Stimulated activated effector memory CD8-positive, alpha-beta T cell treated with anti-CD3 and anti-CD28 coated beads, Interleukin-12 subunit alpha, Interleukin-12 subunit beta, amount 100 ng/mL, for 72 hours (primary cell): ENCODE measurements around the gene CDK2.
"Not testable (repeated sequence)": the region's sequence is repeated elsewhere in the genome, so short reads cannot be mapped to it uniquely, and the experiment has no call there.

ENCODE experiments used
- ATAC-seq: fragments of 150-1000 bp; cut with Tn5 transposase; 2 replicates; pipeline ENCODE4 v1.10.0; 2021
- DNase-seq, 2 donors: peaks; one replicate each; pipeline ENCODE4 v3.0.0; 2021 to 2022; ENCODE audit warnings: low spot score in 2 of 2
- H3K27ac Mint-ChIP-seq: one replicate; pipeline ENCODE4 v1.8.0; 2022; ENCODE audit warnings: mild to moderate bottlenecking, mixed read lengths
- H3K36me3 Mint-ChIP-seq: one replicate; pipeline ENCODE4 v1.8.0; 2022; ENCODE audit warnings: mild to moderate bottlenecking, mixed read lengths
- H3K4me1 Mint-ChIP-seq: one replicate; pipeline ENCODE4 v1.8.0; 2022; ENCODE audit warnings: mixed read lengths
- H3K4me3 Mint-ChIP-seq: one replicate; pipeline ENCODE4 v1.8.0; 2022; ENCODE audit warnings: mild to moderate bottlenecking, mixed read lengths
- H3K9me3 Mint-ChIP-seq: one replicate; pipeline ENCODE4 v1.8.0; 2022; ENCODE audit warnings: mixed read lengths

The CDK2 gene

GRCh38 chr12:55966408-55967281 lies at the start of gene CDK2:
Gene CDK2 (plus strand): TSS chr12:55966830. CDS start chr12:55967009, 179 bp downstream.
- no peaks in the 10 kb centered on the region for H3K9me3 Mint-ChIP-seq
- H3K4me1 Mint-ChIP-seq = peaks cover 30% of the 10 kb centered on the region
- peak within 1 kb of the TSS; percentile 99 for H3K4me3 Mint-ChIP-seq
- peaks cover 10% of the 10 kb centered on the region for H3K36me3 Mint-ChIP-seq
- DNase-seq = peak; percentile 86 to 96
- H3K27ac Mint-ChIP-seq = peak within 1 kb of the TSS; percentile 97
- peak; percentile 94 for ATAC-seq

- H3K4me1 Mint-ChIP-seq = peaks cover 26% of the 10 kb centered on the region
- H3K36me3 Mint-ChIP-seq = peaks cover 82% of the 10 kb centered on the region
- not testable (repeated sequence) for H3K4me3 Mint-ChIP-seq, DNase-seq, H3K9me3 Mint-ChIP-seq, H3K27ac Mint-ChIP-seq, ATAC-seq
These were observed 47.6 kb upstream of the CDK2 start for GRCh38 chr12:55919032-55919431.

GRCh38 chr12:55922126-55922525 lies 44.5 kb upstream of the CDK2 start:
- ATAC-seq (no peak), DNase-seq (no peak)
- H3K9me3 Mint-ChIP-seq = no peaks in the 10 kb centered on the region
- no peak overlapping the region for H3K4me3 Mint-ChIP-seq
- peaks cover 80% of the 10 kb centered on the region for H3K36me3 Mint-ChIP-seq
- H3K4me1 Mint-ChIP-seq = peaks cover 29% of the 10 kb centered on the region
- H3K27ac Mint-ChIP-seq = peak overlapping the region; percentile 40

DNA sequence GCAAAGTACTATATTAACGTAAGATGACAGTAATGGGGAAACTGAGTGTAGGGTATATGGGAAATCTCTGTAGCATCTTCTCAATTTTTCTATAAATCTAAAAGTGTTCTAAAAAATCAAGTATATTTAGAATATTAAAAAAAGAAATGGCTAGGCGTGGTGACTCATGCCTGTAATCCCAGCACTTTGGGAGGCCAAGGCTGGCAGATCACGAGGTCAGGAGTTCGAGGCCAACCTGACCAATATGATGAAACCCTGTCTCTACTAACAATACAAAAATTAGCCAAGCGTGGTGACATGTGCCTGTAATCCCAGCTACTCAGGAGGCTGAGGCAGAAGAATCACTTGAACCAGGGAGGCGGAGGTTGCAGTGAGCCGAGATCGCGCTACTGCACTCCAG lies 43.0 kb upstream of the CDK2 start:
- H3K27ac Mint-ChIP-seq = peak overlapping the region; percentile 62
- peaks cover 80% of the 10 kb centered on the region for H3K36me3 Mint-ChIP-seq
- H3K4me3 Mint-ChIP-seq, DNase-seq, H3K9me3 Mint-ChIP-seq, ATAC-seq: not testable (repeated sequence)
- H3K4me1 Mint-ChIP-seq = peaks cover 29% of the 10 kb centered on the region

DNA sequence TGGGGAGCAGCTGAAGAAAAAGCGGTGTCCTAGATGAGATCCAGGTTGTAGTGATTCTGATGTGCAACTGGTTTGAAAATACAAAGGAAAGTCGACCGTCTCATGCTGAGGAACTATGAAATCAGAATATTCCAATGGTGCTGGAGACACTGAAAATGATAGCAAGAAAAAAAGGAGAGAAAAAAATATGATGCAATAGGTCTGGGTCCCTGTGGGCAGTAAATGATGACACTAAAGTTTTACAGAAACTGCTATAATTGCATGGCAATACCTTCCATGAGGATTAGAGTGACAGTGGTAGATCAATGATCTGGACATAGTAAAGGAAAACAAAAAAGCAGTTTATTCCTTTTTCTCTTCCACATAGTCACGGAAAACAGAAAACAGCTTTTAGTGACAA lies 41.3 kb upstream of the CDK2 start:
- peak overlapping the region; percentile 100 for H3K4me3 Mint-ChIP-seq
- H3K36me3 Mint-ChIP-seq = peaks cover 84% of the 10 kb centered on the region
- DNase-seq (no peak), ATAC-seq (no peak)
- H3K9me3 Mint-ChIP-seq = no peaks in the 10 kb centered on the region
- H3K4me1 Mint-ChIP-seq = peaks cover 43% of the 10 kb centered on the region
- peak overlapping the region; percentile 99 for H3K27ac Mint-ChIP-seq

GRCh38 chr12:55925870-55926737 lies 40.5 kb upstream of the CDK2 start:
- H3K9me3 Mint-ChIP-seq = no peaks in the 10 kb centered on the region
- H3K27ac Mint-ChIP-seq = peak overlapping the region; percentile 99
- ATAC-seq = no peak
- DNase-seq = no peak
- peaks cover 80% of the 10 kb centered on the region for H3K36me3 Mint-ChIP-seq
- H3K4me3 Mint-ChIP-seq = peak overlapping the region; percentile 100
- H3K4me1 Mint-ChIP-seq = peaks cover 50% of the 10 kb centered on the region

DNA sequence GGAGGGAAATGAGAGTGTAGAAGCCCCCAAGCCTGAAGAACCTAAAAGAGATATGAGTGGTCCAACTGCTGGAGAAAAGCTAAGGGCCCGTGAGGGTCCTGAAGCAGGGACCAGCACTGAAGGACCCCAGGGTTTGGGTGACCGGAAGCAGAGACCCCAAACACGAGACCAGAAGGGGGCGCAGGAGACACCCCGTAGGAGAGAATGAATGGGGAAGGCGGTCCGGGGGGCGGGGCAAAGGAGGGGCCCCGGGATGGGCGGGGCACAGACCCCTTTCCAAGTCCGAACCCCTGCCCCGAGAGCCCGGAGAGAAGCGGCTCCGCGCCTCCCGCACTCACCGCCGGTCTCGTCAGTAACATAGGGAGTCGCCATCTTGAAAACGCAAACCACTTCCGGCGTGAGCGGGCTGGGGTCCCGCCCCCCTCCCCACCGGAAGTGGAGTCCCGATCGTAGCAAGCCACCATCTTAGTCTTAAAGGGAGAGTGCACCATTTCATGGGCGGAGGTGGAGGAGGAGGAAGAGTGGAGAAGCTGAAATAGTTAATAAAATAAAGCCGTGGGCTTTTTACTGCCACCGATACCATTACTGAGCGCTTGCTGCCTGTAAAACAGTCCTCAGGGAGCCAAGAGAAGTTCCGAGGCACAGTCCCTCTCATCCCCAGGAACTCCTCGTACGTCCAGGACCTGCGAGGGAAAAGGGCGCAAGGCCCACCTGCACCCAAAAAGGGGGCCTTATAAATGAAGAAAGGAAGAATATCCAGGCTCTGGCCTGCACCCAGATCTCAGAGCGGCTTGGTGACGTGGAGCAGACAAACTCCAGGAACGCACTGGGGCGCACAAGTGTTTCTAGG lies 39.7 kb upstream of the CDK2 start:
- peak overlapping the region; percentile 99 for H3K27ac Mint-ChIP-seq
- peaks cover 80% of the 10 kb centered on the region for H3K36me3 Mint-ChIP-seq
- peaks cover 57% of the 10 kb centered on the region for H3K4me1 Mint-ChIP-seq
- no peaks in the 10 kb centered on the region for H3K9me3 Mint-ChIP-seq
- DNase-seq (peak; percentile 82 to 95), ATAC-seq (peak; percentile 68)
- peak overlapping the region; percentile 100 for H3K4me3 Mint-ChIP-seq

DNA sequence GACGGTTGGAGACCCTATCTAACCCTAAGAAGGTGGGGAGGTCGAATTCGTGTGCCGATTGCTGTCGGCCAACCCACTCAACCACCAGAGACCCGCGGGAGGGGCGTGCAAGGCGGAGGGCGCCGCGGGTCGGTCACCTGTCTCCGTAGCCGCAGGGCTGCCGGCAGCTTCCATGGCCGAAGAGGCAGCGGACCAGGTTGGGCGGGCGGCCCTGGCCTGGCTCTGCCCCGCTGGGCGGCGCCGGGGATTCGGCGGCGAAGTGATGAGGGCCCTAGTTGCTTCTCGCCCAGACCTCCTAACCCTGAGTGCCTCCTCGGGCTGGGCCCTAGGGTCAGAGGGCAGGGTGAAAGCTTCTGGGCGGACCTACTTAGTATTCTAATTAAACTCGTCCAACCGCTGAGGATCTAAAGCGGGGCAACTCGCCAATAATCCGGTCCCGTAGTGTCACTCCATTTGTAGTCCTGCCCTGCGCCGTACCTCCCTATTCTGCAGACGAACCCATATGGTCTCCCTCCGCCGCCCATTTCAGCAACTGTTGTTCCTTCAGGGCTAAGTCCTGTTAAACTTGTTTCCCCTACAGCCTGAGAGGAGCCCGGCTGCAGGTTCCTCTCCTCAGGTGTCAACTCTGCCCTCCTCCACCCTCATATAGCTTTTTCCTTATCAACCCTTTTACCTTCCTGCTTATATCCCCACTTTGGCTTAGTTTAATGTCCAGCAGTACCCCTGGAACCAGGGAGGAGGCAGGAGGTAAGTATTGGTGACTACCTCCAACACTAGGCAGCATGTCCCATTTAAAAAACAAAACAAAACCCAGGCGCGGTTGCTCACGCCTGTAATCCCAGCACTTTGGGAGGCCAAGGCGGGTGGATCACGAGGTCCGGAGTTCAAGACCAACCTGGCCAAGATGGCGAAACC lies 38.8 kb upstream of the CDK2 start, which contains the start of gene PYM1:
TSS of gene PYM1 (minus strand) at position 307 of the 915 bp plus-strand sequence. CDS start at position 174, 133 bp downstream.
- DNase-seq (peak; percentile 54 to 89), ATAC-seq (peak; percentile 60)
- Mint-ChIP-seq H3K9me3 (no peaks in the 10 kb centered on the region), H3K36me3 (peaks cover 78% of the 10 kb centered on the region), H3K4me3 (peak within 1 kb of the TSS; percentile 100), H3K27ac (peak within 1 kb of the TSS; percentile 99), H3K4me1 (peaks cover 55% of the 10 kb centered on the region)

- H3K4me3 Mint-ChIP-seq = peak overlapping the region; percentile 100
These were observed 37.3 kb upstream of the CDK2 start for GRCh38 chr12:55929306-55929791.

GRCh38 chr12:55930771-55931316 lies 35.8 kb upstream of the CDK2 start, which contains the start of gene DGKA:
Gene DGKA (plus strand): TSS chr12:55931162. CDS start chr12:55936504, 5,342 bp downstream.
- DNase-seq = peak; percentile 47 to 87
- peak; percentile 53 for ATAC-seq
- peaks cover 79% of the 10 kb centered on the region for H3K36me3 Mint-ChIP-seq
- H3K4me3 Mint-ChIP-seq = peak within 1 kb of the TSS; percentile 100
- H3K4me1 Mint-ChIP-seq = peaks cover 65% of the 10 kb centered on the region
- H3K9me3 Mint-ChIP-seq = no peaks in the 10 kb centered on the region
- H3K27ac Mint-ChIP-seq = peak within 1 kb of the TSS; percentile 99

More at GRCh38 chr12:55929306-55929791, 37.3 kb upstream of the CDK2 start:
- H3K27ac Mint-ChIP-seq = peak overlapping the region; percentile 99
- peaks cover 62% of the 10 kb centered on the region for H3K4me1 Mint-ChIP-seq
- ATAC-seq = peak; percentile 46
- DNase-seq = peak; percentile 43 to 85
- peaks cover 77% of the 10 kb centered on the region for H3K36me3 Mint-ChIP-seq
- no peaks in the 10 kb centered on the region for H3K9me3 Mint-ChIP-seq

- H3K36me3 Mint-ChIP-seq = peaks cover 82% of the 10 kb centered on the region
- DNase-seq (no peak), ATAC-seq (no peak)
- peak overlapping the region; percentile 100 for H3K4me3 Mint-ChIP-seq
- H3K9me3 Mint-ChIP-seq = no peaks in the 10 kb centered on the region
- peak overlapping the region; percentile 99 for H3K27ac Mint-ChIP-seq
- peaks cover 65% of the 10 kb centered on the region for H3K4me1 Mint-ChIP-seq
These were observed 35.3 kb upstream of the CDK2 start for GRCh38 chr12:55931317-55931779.

DNA sequence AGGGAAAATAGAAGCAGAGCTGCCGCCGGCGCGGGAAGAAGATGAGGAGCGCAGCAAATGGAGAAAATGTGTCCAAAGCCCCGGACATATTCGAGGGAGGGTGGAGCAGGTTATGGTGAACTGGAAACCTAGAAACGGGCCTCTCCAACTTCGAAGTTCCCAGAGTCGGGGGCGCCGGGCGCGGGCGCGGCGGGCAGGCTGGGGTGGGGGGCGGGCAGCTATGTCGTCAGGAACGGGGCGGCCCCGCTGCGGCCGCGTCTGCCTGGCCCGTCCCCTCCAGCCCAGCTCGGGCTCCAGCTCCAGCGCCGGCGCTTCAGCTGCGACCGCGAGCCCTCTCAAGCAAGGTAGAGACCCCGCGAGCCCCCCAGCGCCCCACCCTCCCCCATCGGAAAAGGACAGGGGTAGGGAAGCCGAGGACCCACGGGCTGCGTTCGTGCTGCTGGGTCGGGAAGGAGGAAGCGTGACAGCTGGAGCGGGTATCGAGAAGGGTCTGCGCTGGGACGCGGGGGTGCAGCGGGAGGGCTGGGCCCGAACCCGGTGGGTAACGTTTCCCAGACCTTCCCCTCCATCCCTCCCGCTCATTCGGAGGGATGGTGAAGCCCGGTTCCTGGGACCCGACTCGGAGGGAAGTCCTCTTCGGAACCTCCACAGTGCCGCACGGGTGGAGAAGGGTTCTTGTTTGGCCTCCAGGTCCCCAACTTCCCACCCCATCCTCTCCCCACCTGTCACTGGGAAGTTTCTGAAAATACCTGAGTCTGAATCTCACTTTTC lies 34.7 kb upstream of the CDK2 start:
- H3K27ac Mint-ChIP-seq = peak overlapping the region; percentile 99
- ATAC-seq = no peak
- H3K4me3 Mint-ChIP-seq = peak overlapping the region; percentile 100
- H3K9me3 Mint-ChIP-seq = no peaks in the 10 kb centered on the region
- peaks cover 67% of the 10 kb centered on the region for H3K4me1 Mint-ChIP-seq
- H3K36me3 Mint-ChIP-seq = peaks cover 82% of the 10 kb centered on the region
- DNase-seq = peak in 1 of 2 donors; percentile 64
